Esophagus muscularis mucosa (tissue), 4 donors: ENCODE measurements around the gene LAPTM5.

Experiments
- EP300 ChIP-seq: sonication (generic); formaldehyde crosslinking; IDR thresholded peaks from one replicate; pipeline ENCODE4 v1.6.1; 2017; ENCODE audit warnings: antibody characterized with exemption
- POLR2A ChIP-seq: fragments of 450-650 bp; IDR thresholded peaks from one replicate; pipeline ENCODE4 v1.6.1; 2017; ENCODE audit warnings: antibody characterized with exemption, moderate library complexity, mild to moderate bottlenecking, low read depth
- POLR2AphosphoS5 ChIP-seq, 2 donors: sonication (generic); formaldehyde crosslinking; IDR thresholded peaks; one replicate each; pipeline ENCODE4 v1.6.1; 2017; ENCODE audit warnings: antibody characterized with exemption in 2 of 2
- TF ChIP-seq, protein P1 (sequence below), 3 experiments: fragments of 200-600 bp in 2 of 3; fragments of 450-650 bp in 1 of 3; sonication (generic) in 2 of 3; IDR thresholded peaks; one replicate each; pipeline ENCODE4 v1.5.1; 2017 to 2019; ENCODE audit warnings: antibody characterized with exemption in 3 of 3, mild to moderate bottlenecking in 2 of 3, moderate library complexity in 1 of 3

- TF ChIP-seq, protein P1, sequence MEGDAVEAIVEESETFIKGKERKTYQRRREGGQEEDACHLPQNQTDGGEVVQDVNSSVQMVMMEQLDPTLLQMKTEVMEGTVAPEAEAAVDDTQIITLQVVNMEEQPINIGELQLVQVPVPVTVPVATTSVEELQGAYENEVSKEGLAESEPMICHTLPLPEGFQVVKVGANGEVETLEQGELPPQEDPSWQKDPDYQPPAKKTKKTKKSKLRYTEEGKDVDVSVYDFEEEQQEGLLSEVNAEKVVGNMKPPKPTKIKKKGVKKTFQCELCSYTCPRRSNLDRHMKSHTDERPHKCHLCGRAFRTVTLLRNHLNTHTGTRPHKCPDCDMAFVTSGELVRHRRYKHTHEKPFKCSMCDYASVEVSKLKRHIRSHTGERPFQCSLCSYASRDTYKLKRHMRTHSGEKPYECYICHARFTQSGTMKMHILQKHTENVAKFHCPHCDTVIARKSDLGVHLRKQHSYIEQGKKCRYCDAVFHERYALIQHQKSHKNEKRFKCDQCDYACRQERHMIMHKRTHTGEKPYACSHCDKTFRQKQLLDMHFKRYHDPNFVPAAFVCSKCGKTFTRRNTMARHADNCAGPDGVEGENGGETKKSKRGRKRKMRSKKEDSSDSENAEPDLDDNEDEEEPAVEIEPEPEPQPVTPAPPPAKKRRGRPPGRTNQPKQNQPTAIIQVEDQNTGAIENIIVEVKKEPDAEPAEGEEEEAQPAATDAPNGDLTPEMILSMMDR (IDR thresholded peaks at IDR 0.05): no peak
- TF ChIP-seq POLR2A: no peak
- no peak for TF ChIP-seq POLR2AphosphoS5 (IDR thresholded peaks at IDR 0.05)
- no peak for TF ChIP-seq EP300
These were observed 44.3 kb downstream of the LAPTM5 start for GRCh38 chr1:30713311-30713710.
